HEK293T (cell line): ENCODE data around the gene SLC26A9.
"Not testable (repeated sequence)": the region's sequence is repeated elsewhere in the genome, so short reads cannot be mapped to it uniquely, and the experiment has no call there.

Experiments
- CTCF ChIA-PET: fragments of 350-600 bp; formaldehyde crosslinking; extraction: SDS; loops from one replicate; lab custom pipeline; 2021; ENCODE audit warnings: antibody characterized with exemption, inconsistent platforms; lab: Yijun Ruan, JAX
- POLR2A ChIA-PET: fragments of 350-600 bp; formaldehyde crosslinking; extraction: SDS; loops from one replicate; lab custom pipeline; 2020; ENCODE audit warnings: antibody characterized with exemption, inconsistent platforms; lab: Yijun Ruan, JAX
- DNase-seq: peaks from one replicate; pipeline ENCODE4 v3.0.0; 2012; ENCODE audit warnings: mixed read lengths; ENCODE audit errors: extremely low spot score
- ARNT ChIP-seq: fragments of 450-650 bp; IDR thresholded peaks from 2 replicates; pipeline ENCODE4 v1.6.1; 2017; ENCODE audit warnings: mild to moderate bottlenecking
- BHLHE40 ChIP-seq: fragments of 450-650 bp; IDR thresholded peaks from 2 replicates; pipeline ENCODE4 v1.6.1; 2016; ENCODE audit warnings: mild to moderate bottlenecking, moderate library complexity, borderline replicate concordance
- CTBP1 ChIP-seq: fragments of 450-650 bp; IDR thresholded peaks from 2 replicates; pipeline ENCODE4 v1.6.1; 2016; ENCODE audit warnings: borderline replicate concordance
- ELF4 ChIP-seq: fragments of 450-650 bp; IDR thresholded peaks from 2 replicates; pipeline ENCODE4 v1.6.1; 2017; ENCODE audit warnings: antibody characterized with exemption
- FOXA1 ChIP-seq: fragments of 450-650 bp; IDR thresholded peaks from 2 replicates; pipeline ENCODE4 v1.6.1; 2016; ENCODE audit warnings: mild to moderate bottlenecking
- FOXK2 ChIP-seq: fragments of 450-650 bp; IDR thresholded peaks from 2 replicates; pipeline ENCODE4 v1.6.1; 2016; ENCODE audit warnings: mild to moderate bottlenecking
- FOXM1 ChIP-seq: fragments of 450-650 bp; IDR thresholded peaks from 2 replicates; pipeline ENCODE4 v1.6.1; 2017; ENCODE audit warnings: mild to moderate bottlenecking, borderline replicate concordance
- HDGF ChIP-seq: fragments of 450-650 bp; IDR thresholded peaks from 2 replicates; pipeline ENCODE4 v1.6.1; 2017; ENCODE audit warnings: antibody characterized with exemption, borderline replicate concordance
- L3MBTL2 ChIP-seq: fragments of 450-650 bp; conservative IDR thresholded peaks from 2 replicates; pipeline ENCODE4 v1.6.1; 2016; ENCODE audit warnings: mild to moderate bottlenecking
- LEF1 ChIP-seq: fragments of 450-650 bp; IDR thresholded peaks from 2 replicates; pipeline ENCODE4 v1.6.1; 2017; ENCODE audit warnings: mild to moderate bottlenecking, borderline replicate concordance
- NFRKB ChIP-seq: fragments of 450-650 bp; IDR thresholded peaks from 2 replicates; pipeline ENCODE4 v1.6.1; 2016; ENCODE audit warnings: mild to moderate bottlenecking, moderate library complexity
- SP1 ChIP-seq: fragments of 450-650 bp; IDR thresholded peaks from 2 replicates; pipeline ENCODE4 v1.6.1; 2017
- SUZ12 ChIP-seq: fragments of 450-650 bp; IDR thresholded peaks from 2 replicates; pipeline ENCODE4 v1.6.1; 2016; ENCODE audit warnings: mild to moderate bottlenecking
- TARDBP ChIP-seq: fragments of 450-650 bp; IDR thresholded peaks from 2 replicates; pipeline ENCODE4 v1.6.1; 2016
- ZNF384 ChIP-seq: fragments of 450-650 bp; IDR thresholded peaks from 2 replicates; pipeline ENCODE4 v1.6.1; 2016
- TF ChIP-seq, protein P1 (sequence below): fragments of 450-650 bp; IDR thresholded peaks from 2 replicates; pipeline ENCODE4 v1.6.1; 2016

SLC26A9 gene

DNA sequence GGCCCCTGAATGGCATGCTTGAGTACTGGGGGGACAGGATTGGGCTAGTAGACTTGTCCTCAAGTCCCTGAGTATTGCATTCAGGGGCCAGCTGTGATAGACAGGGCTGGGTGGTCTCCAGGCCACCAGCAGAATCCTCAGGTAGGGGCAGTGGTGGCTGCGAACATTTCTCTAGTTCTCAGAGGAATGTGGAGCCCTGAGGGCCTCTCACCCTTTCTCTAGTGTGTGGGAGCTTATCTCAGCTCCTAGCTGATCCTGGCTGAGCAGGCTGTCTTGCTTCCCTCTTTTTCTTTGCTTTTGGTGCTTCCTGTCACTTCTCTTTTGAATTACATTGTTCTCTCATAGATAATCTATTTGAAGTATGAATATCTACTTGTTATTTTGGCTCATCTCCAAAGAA is 63.3 kb downstream of the SLC26A9 start:
- ChIA-PET POLR2A (no interaction called here), CTCF (no interaction called here)
- no peak for DNase-seq
- TF ChIP-seq SP1 (no peak), ARNT (no peak), FOXK2 (no peak), ZNF384 (no peak), ELF4 (no peak), TARDBP (no peak), L3MBTL2 (no peak), LEF1 (no peak), FOXM1 (no peak), SUZ12 (no peak), BHLHE40 (no peak)
- TF ChIP-seq, protein P1, sequence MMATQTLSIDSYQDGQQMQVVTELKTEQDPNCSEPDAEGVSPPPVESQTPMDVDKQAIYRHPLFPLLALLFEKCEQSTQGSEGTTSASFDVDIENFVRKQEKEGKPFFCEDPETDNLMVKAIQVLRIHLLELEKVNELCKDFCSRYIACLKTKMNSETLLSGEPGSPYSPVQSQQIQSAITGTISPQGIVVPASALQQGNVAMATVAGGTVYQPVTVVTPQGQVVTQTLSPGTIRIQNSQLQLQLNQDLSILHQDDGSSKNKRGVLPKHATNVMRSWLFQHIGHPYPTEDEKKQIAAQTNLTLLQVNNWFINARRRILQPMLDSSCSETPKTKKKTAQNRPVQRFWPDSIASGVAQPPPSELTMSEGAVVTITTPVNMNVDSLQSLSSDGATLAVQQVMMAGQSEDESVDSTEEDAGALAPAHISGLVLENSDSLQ, result no peak

DNA sequence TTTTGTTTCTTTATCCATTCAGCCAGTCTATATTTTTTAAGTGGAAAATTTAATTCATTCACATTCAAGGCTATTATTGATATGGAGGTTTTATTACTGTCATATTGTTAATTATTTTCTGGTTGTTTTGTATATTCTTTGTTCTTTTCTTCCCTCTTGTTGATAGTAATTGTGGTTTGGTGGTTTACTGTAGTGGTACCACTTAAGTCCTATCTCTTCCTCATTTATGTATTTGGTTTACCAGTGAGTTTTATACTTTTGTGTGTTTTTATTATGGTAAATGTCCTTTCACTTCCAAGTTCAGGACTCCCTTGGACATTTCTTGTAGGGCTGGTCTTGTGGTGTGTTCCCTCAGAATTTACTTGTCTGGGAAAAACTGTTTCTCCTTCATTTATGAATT is 65.2 kb downstream of the SLC26A9 start:
- TF ChIP-seq ZNF384, result no peak
- TF ChIP-seq NFRKB, result no peak
- TF ChIP-seq SP1, result no peak
- TF ChIP-seq BHLHE40, result no peak
- no peak for TF ChIP-seq FOXM1
- no peak for TF ChIP-seq FOXA1
- TF ChIP-seq, protein P1, result no peak
- TF ChIP-seq L3MBTL2, result no peak
- no peak for TF ChIP-seq FOXK2
- no peak for TF ChIP-seq HDGF
- no peak for TF ChIP-seq CTBP1
- no peak for TF ChIP-seq ELF4
- TF ChIP-seq TARDBP, result no peak
- no peak for TF ChIP-seq SUZ12
- no peak for TF ChIP-seq LEF1
- no peak for TF ChIP-seq ARNT
- ChIA-PET CTCF (no interaction called here), POLR2A (no interaction called here)
- DNase-seq, result no peak

DNA sequence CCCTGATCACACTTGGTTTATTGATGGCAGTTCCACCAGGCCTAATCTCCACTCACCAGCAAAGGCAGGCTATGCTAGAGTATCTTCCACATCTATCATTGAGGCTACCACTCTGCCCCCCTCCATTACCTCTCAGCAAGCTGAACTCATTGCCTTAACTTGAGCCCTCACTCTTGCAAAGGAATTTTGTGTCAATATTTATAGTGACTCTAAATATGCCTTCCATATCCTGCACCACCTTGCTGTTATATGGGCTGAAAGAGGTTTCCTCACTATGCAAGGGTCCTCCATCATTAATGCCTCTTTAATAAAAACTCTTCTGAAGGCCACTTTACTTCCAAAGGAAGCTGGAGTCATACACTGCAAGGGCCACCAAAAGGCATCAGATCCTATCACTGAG is 70.1 kb downstream of the SLC26A9 start:
- POLR2A ChIA-PET, CTCF ChIA-PET: not testable (repeated sequence)

DNA sequence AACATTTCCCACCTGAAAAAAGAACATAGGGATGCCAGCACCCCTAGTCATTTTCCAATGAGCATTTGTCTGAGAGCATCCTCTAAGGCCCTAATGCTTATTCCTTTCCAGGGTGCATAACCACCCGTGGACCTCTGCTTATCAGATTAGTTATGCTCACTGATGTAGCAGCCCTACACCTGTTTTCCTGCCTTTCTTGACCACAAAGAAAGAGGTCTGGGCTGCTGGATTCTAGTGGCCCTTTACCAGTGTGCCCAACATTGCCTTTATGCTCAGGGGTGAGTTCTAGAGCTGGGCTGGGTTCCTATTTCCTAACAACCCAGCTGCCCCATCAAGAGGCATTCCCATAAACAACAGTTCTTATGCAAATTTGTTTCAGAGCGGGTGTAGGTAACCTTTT is 73.0 kb downstream of the SLC26A9 start:
- ChIA-PET POLR2A (no interaction called here), CTCF (no interaction called here)
- no peak for DNase-seq
- TF ChIP-seq FOXM1, result no peak
- TF ChIP-seq FOXA1, result no peak
- no peak for TF ChIP-seq CTBP1
- TF ChIP-seq ELF4, result no peak
- no peak for TF ChIP-seq BHLHE40
- TF ChIP-seq ARNT, result no peak
- no peak for TF ChIP-seq SP1

More for the DNA sequence above, 70.1 kb downstream of the SLC26A9 start:
- DNase-seq, result not testable (repeated sequence)
